PC-9 (cell line): ENCODE data around the gene CCDC106. TPM values are rescaled to one million over a fixed set of nuclear protein-coding genes. Genes with fewer than 3 reads are reported as not detected.

Experiments
- BruUV-seq: library from RNA; stranded (reverse); fragments of 400-500 nt; replicated peaks from 2 replicates; lab custom pipeline; 2021; lab: Mats Ljungman, UMichigan
- CTCF ChIA-PET: fragments of 300-600 bp; sonication (Branson Sonifier 250); formaldehyde crosslinking; loops from one replicate; lab custom pipeline; 2022; ENCODE audit warnings: antibody characterized with exemption; lab: Charles Lee
- POLR2A ChIA-PET: fragments of 300-600 bp; sonication (Branson Sonifier 250); formaldehyde crosslinking; loops from one replicate; lab custom pipeline; 2022; ENCODE audit warnings: antibody characterized with exemption; ENCODE audit not compliant: unreplicated experiment; lab: Charles Lee
- DNase-seq, 2 experiments: peaks; one replicate each; pipeline versions ENCODE4 v3.0.0 to v3.0.0-alpha.2; 2015 to 2022; ENCODE audit warnings: mixed read lengths in 1 of 2
- H2AFZ ChIP-seq: fragments of 200-600 bp; sonication (generic); 2 replicates; pipeline ENCODE4 v1.8.1; 2017; ENCODE audit warnings: antibody characterized with exemption
- H3F3A ChIP-seq: fragments of 200-600 bp; sonication (generic); 2 replicates; pipeline ENCODE4 v1.8.1; 2017; ENCODE audit warnings: antibody characterized with exemption, mild to moderate bottlenecking, low read depth; ENCODE audit not compliant: insufficient read depth
- H3K27ac ChIP-seq: fragments of 200-600 bp; sonication (generic); 2 replicates; pipeline ENCODE4 v1.6.1; 2016; ENCODE audit warnings: mixed run types
- H3K27me3 ChIP-seq: fragments of 200-600 bp; sonication (generic); 2 replicates; pipeline ENCODE4 v1.6.1; 2016; ENCODE audit warnings: low read depth, mixed run types; ENCODE audit not compliant: insufficient read depth
- H3K36me3 ChIP-seq: fragments of 200-600 bp; sonication (generic); 2 replicates; pipeline ENCODE4 v1.6.1; 2016; ENCODE audit warnings: low read depth, mixed run types
- H3K4me1 ChIP-seq: fragments of 200-600 bp; sonication (generic); replicated peaks from 2 replicates; pipeline ENCODE4 v1.6.1; 2016; ENCODE audit warnings: mixed run types; ENCODE audit not compliant: insufficient read depth
- H3K4me2 ChIP-seq: fragments of 200-600 bp; sonication (generic); 2 replicates; pipeline ENCODE4 v1.6.1; 2017; ENCODE audit warnings: mixed run types
- H3K4me3 ChIP-seq: fragments of 200-600 bp; sonication (generic); 2 replicates; pipeline ENCODE4 v1.6.1; 2016; ENCODE audit warnings: mixed run types
- H3K79me2 ChIP-seq: fragments of 200-600 bp; sonication (generic); 2 replicates; pipeline ENCODE4 v1.6.1; 2017; ENCODE audit warnings: low read depth, mixed run types
- H3K9me2 ChIP-seq: fragments of 200-600 bp; sonication (generic); 2 replicates; pipeline ENCODE4 v1.8.1; 2017; ENCODE audit warnings: mild to moderate bottlenecking; ENCODE audit not compliant: insufficient read depth
- H3K9me3 ChIP-seq: fragments of 200-600 bp; sonication (generic); 2 replicates; pipeline ENCODE4 v1.8.1; 2016; ENCODE audit warnings: low read depth; ENCODE audit not compliant: insufficient read depth
- H4K20me1 ChIP-seq: fragments of 200-600 bp; sonication (generic); 2 replicates; pipeline ENCODE4 v1.8.1; 2017; ENCODE audit not compliant: insufficient read depth
- CTCF ChIP-seq: fragments of 200-600 bp; sonication (generic); conservative IDR thresholded peaks from 2 replicates; pipeline ENCODE4 v1.6.1; 2017; ENCODE audit warnings: mixed run types, antibody characterized with exemption, mild to moderate bottlenecking, moderate library complexity
- EZH2 ChIP-seq: fragments of 200-600 bp; sonication (generic); IDR thresholded peaks from 2 replicates; pipeline ENCODE4 v1.8.0; 2017; ENCODE audit warnings: antibody characterized with exemption, low read depth
- intact Hi-C: fragments of 100-400 bp; cut with micrococcal nuclease; formaldehyde crosslinking; loops from one replicate; pipeline ENCODE4 v1.10.0; 2022; ENCODE audit not compliant: unreplicated experiment
- total RNA-seq: library from RNA; stranded (reverse); gene quantifications from 2 replicates; pipeline ENCODE4 v1.2.3, GENCODE V29; 2021

CCDC106 gene
- total RNA-seq, 1 experiment from 2014 or later = 3.2 TPM

- peaks cover 10% of the 10 kb centered on the region for H4K20me1 ChIP-seq
- no TSS peak for BruUV-seq
- no peak overlapping the region for H3K27ac ChIP-seq
- H3K27me3 ChIP-seq = no peaks in the 10 kb centered on the region
- no peaks in the 10 kb centered on the region for H3K79me2 ChIP-seq
- no peaks in the 10 kb centered on the region for H3K9me2 ChIP-seq
- peaks cover 32% of the 10 kb centered on the region for H3F3A ChIP-seq
- intact Hi-C loops = no loop called here
- DNase-seq = no peak
- H2AFZ ChIP-seq = no peak overlapping the region
- POLR2A ChIA-PET = interaction anchor here (0.7 kb wide), 1 partner anchor 16 kb away, joined by 9 read pairs; no protein-coding TSS in a partner anchor
- CTCF ChIA-PET = no interaction called here
- no peaks in the 10 kb centered on the region for H3K36me3 ChIP-seq
- peaks cover 14% of the 10 kb centered on the region for H3K4me1 ChIP-seq
- H3K9me3 ChIP-seq = no peaks in the 10 kb centered on the region
- TF ChIP-seq CTCF (no peak), EZH2 (no peak)
- H3K4me2 ChIP-seq = peak overlapping the region; percentile 58; the same call in 1 of the 2 replicates
- H3K4me3 ChIP-seq = no peak overlapping the region
Observed at GRCh38 chr19:55623130-55623529, 24.9 kb upstream of the CCDC106 start.

- Histone ChIP-seq H3F3A (peaks cover 29% of the 10 kb centered on the region), H3K27me3 (no peaks in the 10 kb centered on the region), H2AFZ (no peak overlapping the region), H3K4me3 (peak overlapping the region; percentile 44; the same call in 1 of the 2 replicates), H3K4me1 (peaks cover 14% of the 10 kb centered on the region), H3K9me3 (no peaks in the 10 kb centered on the region), H3K79me2 (no peaks in the 10 kb centered on the region), H3K4me2 (peak overlapping the region; percentile 58), H3K27ac (no peak overlapping the region), H4K20me1 (peaks cover 10% of the 10 kb centered on the region), H3K9me2 (no peaks in the 10 kb centered on the region), H3K36me3 (no peaks in the 10 kb centered on the region)
- ChIA-PET POLR2A (no interaction called here), CTCF (no interaction called here)
- TF ChIP-seq EZH2 = no peak
- TF ChIP-seq CTCF = no peak
- DNase-seq = peak in 1 of 2 experiments; percentile 20
- TSS peak; percentile 63 for BruUV-seq
- intact Hi-C loops = no loop called here
Observed at GRCh38 chr19:55623561-55623960, 24.5 kb upstream of the CCDC106 start.

- Histone ChIP-seq H3K4me3 (peak within 1 kb of the TSS; percentile 62), H3K36me3 (no peaks in the 10 kb centered on the region), H3K4me2 (peak within 1 kb of the TSS; percentile 92), H3K27me3 (no peaks in the 10 kb centered on the region), H3F3A (peaks cover 22% of the 10 kb centered on the region), H3K4me1 (peaks cover 14% of the 10 kb centered on the region), H3K9me3 (no peaks in the 10 kb centered on the region), H3K79me2 (no peaks in the 10 kb centered on the region), H2AFZ (peak within 1 kb of the TSS; percentile 88), H4K20me1 (peaks cover 10% of the 10 kb centered on the region), H3K9me2 (no peaks in the 10 kb centered on the region), H3K27ac (peak within 1 kb of the TSS; percentile 75)
- POLR2A ChIA-PET = interaction anchor here (0.6 to 1.0 kb wide), 19 partner anchors 12 to 1151 kb away, joined by 3 to 17 read pairs (median 8); partner anchors contain the start of genes CDC42EP5, ZNF628 and ZNF865
- DNase-seq = peak; percentile 83 to 94
- TF ChIP-seq CTCF (no peak), EZH2 (no peak)
- intact Hi-C loops = loop anchor here (1.0 kb wide), 3 partner anchors 19 to 107 kb away; partner anchors contain the start of gene ZNF865
- CTCF ChIA-PET = interaction anchor here (0.6 to 1.0 kb wide), 6 partner anchors 15 to 365 kb away, joined by 3 to 14 read pairs (median 6); partner anchors contain the start of gene PPP6R1
- no TSS peak for BruUV-seq
Observed at GRCh38 chr19:55624109-55625003, 23.7 kb upstream of the CCDC106 start, which contains the start of gene ZNF784. Gene ZNF784 (minus strand): TSS chr19:55624566. CDS start chr19:55624561, 5 bp downstream.
